ENCODE data around the gene EMC10. TPM values are rescaled to one million over a fixed set of nuclear protein-coding genes. Genes with fewer than 3 reads are reported as not detected.
A peak's percentile ranks its signal among the peaks of the same experiment; 100 is the strongest.

The EMC10 gene
- total and polyA plus RNA-seq, 12 donors = 39.4 to 216 (median 123) TPM

DNA sequence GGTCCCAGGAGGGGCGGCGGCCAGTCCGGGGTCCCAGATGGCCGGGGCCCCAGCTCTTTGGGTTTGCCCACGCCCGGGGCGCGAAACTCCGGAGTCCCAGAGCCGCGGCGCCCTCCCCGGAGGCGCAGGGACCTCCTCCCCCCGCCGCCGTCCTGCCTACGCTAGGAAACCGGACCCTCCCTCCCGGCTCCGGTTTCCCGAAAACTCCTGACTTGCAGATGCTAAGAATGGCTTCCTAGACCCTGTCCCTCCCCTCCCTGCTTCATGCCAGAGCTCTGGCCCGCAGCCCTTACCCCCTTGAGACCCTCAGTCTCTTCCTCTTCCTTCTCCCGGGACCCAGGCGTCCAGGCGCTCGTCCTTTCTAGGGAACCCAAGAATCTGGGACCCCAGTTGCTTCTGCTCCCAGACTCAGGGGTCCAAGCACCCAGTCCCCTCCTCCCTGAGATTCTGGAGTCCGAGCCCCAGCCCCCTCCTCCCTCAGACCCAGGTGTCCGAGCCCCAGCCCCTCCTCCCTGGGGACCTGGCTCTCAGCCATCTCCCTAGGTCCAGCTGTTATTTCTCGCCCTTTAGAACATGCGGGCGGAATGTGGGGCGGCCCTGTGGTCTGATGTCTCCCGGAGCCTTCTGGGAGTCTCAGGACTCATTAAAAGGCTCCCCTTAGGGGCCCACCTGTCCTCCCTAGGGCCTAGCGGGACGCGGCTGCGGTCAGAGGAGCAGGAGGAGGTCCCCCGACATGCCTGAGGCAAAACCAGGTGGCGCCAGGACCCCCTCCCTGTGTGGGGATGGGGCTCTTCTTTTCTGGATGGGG is 43.9 kb upstream of the EMC10 start, which contains the start of gene MYBPC2:
Gene MYBPC2 (plus strand): TSS at position 672 of the 808 bp plus-strand sequence. CDS start 62 bp downstream, at position 734.
- peaks cover 0 to 12% of the 10 kb centered on the region in 2 donors for H3K4me1 ChIP-seq (replicated peaks in 1 of 2)
- peaks cover 24% of the 10 kb centered on the region for H3K27me3 ChIP-seq
- H3K9me3 ChIP-seq (replicated peaks in 1 of 3) = no peaks in the 10 kb centered on the region
- DNase-seq = peak in 2 of 7 donors; percentile 29 to 32
- TF ChIP-seq CTCF (IDR thresholded peaks at IDR 0.05) (no peak), POLR2A (IDR thresholded peaks at IDR 0.05) (no peak)
- WGBS, 4 donors = 3 to 8% (median 6%) methylated on average over 10 to 40 of the region's 40 CpGs
- peak within 1 kb of the TSS in 2 of 4 donors; percentile 38 to 66 for H3K4me3 ChIP-seq
- H3K36me3 ChIP-seq (replicated peaks in 1 of 2) = no peaks in the 10 kb centered on the region
- intact Hi-C loops (cut with DNase I) = no loop called here
- peak within 1 kb of the TSS in 2 of 5 donors; percentile 52 to 86 for H3K27ac ChIP-seq

GRCh38 chr19:50433201-50434180 is 42.8 kb upstream of the EMC10 start:
- H3K27ac ChIP-seq = no peak overlapping the region
- no peak for DNase-seq
- H3K4me1 ChIP-seq (replicated peaks in 1 of 2) = peaks cover 0 to 12% of the 10 kb centered on the region in 2 donors
- H3K27me3 ChIP-seq = peaks cover 24% of the 10 kb centered on the region
- WGBS, 4 donors = 77 to 82% (median 79%) methylated on average over 11 to 19 of the region's 19 CpGs
- H3K36me3 ChIP-seq (replicated peaks in 1 of 2) = no peaks in the 10 kb centered on the region
- no peak overlapping the region for H3K4me3 ChIP-seq
- no peaks in the 10 kb centered on the region for H3K9me3 ChIP-seq (replicated peaks in 1 of 3)
- intact Hi-C loops (cut with DNase I) = no loop called here
- TF ChIP-seq CTCF (IDR thresholded peaks at IDR 0.05) (no peak), POLR2A (IDR thresholded peaks at IDR 0.05) (no peak)

DNA sequence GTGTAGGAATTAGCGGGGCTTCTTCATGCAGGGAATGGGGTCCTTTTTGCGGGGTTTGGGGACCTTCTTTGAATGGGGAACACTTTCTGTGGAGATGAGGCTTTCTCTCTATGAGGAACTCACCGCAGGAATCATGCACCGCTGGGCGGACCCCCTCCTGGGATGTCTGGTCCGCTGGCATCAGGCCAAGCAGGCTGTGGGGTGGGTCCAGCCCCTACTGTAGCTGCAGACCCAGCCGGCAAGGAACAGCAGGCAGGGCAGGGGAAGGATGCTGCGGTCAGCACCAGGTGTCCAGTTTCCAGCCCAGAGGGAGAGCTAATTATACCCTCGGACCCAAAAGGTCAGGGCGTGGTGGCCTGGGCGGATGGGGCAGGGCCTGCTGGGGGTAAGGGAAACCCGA is 41.8 kb upstream of the EMC10 start:
- intact Hi-C loops (cut with DNase I) = no loop called here
- 39 to 91% (median 39%) methylated on average over 2 to 12 of the region's 12 CpGs for WGBS, 4 donors
- DNase-seq = no peak
- H3K27me3 ChIP-seq = peaks cover 18% of the 10 kb centered on the region
- no peak overlapping the region for H3K27ac ChIP-seq
- H3K4me1 ChIP-seq (replicated peaks in 1 of 2) = peaks cover 0 to 12% of the 10 kb centered on the region in 2 donors
- no peak for TF ChIP-seq POLR2A (IDR thresholded peaks at IDR 0.05)
- no peak for TF ChIP-seq CTCF (IDR thresholded peaks at IDR 0.05)
- no peaks in the 10 kb centered on the region for H3K36me3 ChIP-seq (replicated peaks in 1 of 2)
- H3K4me3 ChIP-seq = no peak overlapping the region
- H3K9me3 ChIP-seq (replicated peaks in 1 of 3) = no peaks in the 10 kb centered on the region

DNA sequence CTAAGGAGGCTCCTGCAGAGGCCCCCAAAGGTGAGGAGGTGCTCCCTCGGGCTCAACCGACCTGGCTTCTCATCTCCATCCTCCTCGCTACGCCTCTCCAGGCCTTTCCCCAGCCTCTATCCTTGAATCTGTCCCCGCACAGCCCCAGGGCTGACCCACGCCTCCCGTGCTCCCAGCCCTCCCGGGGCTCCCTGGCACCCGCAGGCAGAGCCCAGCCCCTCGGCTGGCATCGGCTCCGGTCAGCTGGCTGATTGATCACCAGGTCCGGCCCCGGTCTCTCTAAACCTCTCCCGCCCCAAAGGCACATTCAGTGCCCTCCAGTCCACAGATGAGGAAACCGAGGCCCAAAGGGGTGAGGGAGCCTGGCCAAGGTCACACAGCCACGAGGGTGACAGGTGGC is 41.1 kb upstream of the EMC10 start:
- intact Hi-C loops (cut with DNase I) = no loop called here
- Histone ChIP-seq H3K4me3 (no peak overlapping the region), H3K36me3 (replicated peaks in 1 of 2) (no peaks in the 10 kb centered on the region), H3K4me1 (replicated peaks in 1 of 2) (peaks cover 0 to 12% of the 10 kb centered on the region in 2 donors), H3K9me3 (replicated peaks in 1 of 3) (no peaks in the 10 kb centered on the region), H3K27me3 (peaks cover 14% of the 10 kb centered on the region), H3K27ac (no peak overlapping the region)
- DNase-seq = no peak
- TF ChIP-seq POLR2A (IDR thresholded peaks at IDR 0.05) = no peak
- no peak for TF ChIP-seq CTCF (IDR thresholded peaks at IDR 0.05)
- WGBS, 4 donors = 72 to 80% (median 76%) methylated on average over 13 to 17 of the region's 17 CpGs

Data from adrenal gland (tissue), 12 donors.